GM12874 (cell line): Measurements from ENCODE around the gene CADPS.

Experiments
- TF ChIP-seq, protein P1 (sequence below): IDR thresholded peaks from 2 replicates; pipeline ENCODE4 v1.5.1; 2011; ENCODE audit warnings: low read depth, mild to moderate bottlenecking, control low read depth, low read length, moderate library complexity; ENCODE audit not compliant: insufficient read depth

The CADPS gene

DNA sequence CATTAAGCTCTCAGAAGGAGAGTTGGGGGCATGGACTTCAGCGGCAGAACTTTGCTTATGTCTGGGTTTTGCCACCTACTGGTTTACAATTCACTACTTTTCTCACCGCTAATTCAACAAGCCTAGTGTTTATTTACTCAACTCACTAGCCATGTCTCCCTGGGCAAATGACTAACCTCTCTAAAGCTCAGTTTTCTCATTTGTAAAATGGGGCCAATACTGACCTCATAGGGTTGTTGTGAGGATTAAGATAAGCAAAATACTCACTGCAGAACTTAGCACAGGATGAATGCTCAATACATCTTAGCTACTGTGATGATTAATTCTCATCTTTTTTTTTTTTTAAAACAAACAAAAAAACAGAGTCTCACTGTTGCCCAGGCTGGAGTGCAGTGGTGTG lies 106.3 kb downstream of the CADPS start:
- TF ChIP-seq, protein P1, sequence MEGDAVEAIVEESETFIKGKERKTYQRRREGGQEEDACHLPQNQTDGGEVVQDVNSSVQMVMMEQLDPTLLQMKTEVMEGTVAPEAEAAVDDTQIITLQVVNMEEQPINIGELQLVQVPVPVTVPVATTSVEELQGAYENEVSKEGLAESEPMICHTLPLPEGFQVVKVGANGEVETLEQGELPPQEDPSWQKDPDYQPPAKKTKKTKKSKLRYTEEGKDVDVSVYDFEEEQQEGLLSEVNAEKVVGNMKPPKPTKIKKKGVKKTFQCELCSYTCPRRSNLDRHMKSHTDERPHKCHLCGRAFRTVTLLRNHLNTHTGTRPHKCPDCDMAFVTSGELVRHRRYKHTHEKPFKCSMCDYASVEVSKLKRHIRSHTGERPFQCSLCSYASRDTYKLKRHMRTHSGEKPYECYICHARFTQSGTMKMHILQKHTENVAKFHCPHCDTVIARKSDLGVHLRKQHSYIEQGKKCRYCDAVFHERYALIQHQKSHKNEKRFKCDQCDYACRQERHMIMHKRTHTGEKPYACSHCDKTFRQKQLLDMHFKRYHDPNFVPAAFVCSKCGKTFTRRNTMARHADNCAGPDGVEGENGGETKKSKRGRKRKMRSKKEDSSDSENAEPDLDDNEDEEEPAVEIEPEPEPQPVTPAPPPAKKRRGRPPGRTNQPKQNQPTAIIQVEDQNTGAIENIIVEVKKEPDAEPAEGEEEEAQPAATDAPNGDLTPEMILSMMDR = no peak

DNA sequence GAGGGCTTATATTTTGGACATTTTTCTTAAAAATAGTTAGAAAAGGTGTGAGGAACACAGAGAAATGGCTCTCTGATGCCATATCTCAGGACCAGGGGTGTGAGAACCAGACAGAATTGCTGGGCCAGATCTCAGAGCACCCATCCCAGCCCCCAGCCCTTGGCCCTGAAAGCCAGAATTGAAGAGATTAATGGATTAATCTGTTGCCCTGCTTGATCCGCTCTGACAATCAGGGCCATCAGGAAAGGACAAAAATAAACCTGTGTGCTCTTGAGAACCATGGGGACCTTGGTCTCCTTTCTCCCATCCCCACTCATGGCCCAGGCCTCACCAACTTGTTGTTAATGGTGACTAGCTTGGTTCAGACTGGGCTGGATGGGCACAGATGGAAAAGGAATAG lies 113.5 kb downstream of the CADPS start:
- TF ChIP-seq, protein P1 = no peak

DNA sequence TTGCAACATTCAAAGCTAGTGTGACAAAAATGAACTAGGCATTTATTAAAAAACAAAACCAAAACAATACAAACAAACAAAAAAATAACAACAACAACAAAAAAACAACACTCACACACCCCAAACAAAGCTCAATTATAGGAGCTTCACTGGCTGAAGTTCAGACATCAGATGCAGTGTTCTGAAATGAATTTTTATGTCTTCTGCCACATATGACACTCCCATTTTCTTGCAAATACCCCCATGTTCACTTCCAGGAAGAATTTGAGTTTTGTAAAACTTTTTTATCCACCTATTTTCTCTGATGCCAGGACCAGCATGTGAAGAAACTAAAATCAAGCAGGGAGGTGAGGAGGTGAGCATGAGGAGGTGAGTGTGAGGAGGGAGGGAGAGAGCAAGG lies 113.9 kb downstream of the CADPS start:
- TF ChIP-seq, protein P1 = no peak

DNA sequence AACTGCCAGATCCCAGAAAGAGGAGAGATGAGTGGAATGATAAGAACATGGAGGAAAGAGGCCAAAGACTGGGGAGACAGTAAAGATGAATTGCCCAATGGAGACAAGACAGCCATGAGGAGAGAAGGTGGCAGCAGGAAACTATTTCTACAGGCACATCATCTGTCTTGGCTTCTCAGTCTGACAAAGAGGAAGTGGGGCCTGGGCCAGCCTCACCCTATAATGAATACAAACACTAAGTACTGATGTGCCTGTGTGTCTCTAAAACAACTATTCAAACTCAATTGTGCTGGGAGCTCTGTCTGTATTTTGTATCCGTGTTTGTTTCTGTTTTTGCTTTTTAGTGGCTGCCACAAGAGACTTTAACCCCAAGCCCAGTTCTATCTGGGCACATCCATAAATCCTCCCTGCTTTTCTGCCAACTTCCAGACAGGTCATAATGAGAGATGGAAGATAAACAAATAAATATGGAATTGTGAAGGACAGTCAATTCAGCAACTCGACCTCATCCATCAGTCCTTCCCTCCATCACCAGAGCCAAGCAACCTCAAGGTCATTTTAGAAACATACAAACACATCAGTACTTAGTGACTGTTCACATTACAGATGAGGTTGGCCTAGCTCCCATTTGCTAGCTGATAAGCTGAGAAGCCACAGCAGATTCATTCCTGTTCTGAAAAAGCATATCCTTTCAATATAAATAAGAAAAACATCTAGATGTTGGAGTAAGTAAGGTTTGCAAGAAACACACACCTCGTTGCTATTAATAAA lies 116.7 kb downstream of the CADPS start:
- TF ChIP-seq, protein P1 = no peak

DNA sequence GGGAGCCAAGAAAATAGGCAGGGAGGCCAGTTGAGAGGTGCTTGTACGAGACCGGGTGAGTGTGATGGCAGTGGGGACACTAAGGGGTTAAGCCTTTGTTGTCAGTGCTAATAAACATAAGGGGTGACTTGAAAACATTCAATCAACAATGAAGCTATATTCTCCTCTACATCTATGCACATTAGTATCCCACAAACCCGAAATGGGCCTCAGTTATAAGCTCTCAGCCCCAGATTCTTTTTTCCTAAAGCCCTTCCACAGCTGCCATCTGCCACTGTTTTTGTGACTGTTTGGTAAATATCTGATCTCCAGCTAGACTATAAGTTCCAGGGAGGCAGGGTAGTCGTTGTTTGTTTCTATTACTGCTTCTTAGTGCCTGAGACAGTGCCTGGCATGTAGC lies 118.2 kb downstream of the CADPS start:
- TF ChIP-seq, protein P1 = no peak

DNA sequence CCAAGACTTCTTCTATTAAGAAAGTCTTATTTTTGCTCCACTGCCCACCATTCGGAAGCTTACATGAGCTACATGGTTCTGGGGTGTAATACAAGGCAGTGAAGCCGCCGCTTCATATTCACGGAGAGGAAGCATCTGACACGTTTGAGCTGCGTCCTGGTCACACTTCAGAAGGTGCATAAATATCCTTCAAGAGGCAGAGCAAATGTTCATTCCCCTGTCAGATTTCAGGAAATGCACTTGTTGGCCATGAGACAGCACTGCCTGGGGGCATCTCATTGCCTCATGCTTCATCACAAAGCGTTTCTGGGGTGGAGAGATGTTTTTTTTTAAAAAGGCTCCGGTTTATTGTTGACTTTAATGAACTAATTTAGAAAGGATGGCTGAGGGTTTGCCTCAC lies 119.9 kb downstream of the CADPS start:
- TF ChIP-seq, protein P1 = no peak

DNA sequence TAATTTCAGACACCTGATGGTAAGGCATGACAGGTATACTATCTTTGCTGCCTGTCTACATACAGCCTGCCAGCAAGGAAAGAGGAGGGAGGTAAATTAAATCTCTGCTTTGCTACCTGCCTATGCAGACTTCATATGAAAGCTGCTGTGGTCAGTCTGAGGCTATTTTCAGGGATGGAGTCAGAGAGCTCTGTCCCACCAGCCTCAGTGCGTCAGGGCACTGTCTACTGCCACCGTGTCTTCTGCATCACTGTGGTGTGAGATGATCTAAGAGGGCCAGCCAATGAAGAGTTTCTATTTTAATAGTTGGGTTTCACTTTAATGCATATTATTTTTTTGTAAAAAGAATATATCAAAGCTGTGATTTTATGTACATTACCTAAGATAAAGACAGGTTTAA lies 125.6 kb downstream of the CADPS start:
- TF ChIP-seq, protein P1 = no peak
